Fibroblast of the conjunctiva (primary cell): ENCODE data around the gene MBTPS1.

Experiments used
- DNase-seq: peaks from one replicate; pipeline ENCODE4 v3.0.0-alpha.2; 2010; ENCODE audit warnings: low read depth

Gene MBTPS1

DNA sequence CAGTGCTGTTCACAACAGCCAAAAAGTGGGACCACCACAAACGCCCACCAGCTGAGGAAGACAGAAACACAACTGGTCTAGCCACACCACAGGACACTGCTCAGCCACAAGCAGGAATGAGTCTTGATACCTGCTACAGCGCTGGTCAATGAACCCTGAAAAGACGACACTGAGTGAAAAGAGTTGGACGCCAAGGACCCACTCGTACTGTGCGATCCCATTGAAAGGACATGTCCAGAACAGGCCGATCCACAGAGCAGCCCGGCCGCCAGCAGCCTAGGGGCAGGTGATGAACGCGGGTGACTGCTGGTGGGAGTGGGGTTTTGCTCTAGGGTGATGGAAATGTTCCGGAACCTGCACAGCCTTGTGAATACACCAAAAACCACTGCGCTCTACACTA lies 63.5 kb downstream of the MBTPS1 start:
- DNase-seq: no peak

DNA sequence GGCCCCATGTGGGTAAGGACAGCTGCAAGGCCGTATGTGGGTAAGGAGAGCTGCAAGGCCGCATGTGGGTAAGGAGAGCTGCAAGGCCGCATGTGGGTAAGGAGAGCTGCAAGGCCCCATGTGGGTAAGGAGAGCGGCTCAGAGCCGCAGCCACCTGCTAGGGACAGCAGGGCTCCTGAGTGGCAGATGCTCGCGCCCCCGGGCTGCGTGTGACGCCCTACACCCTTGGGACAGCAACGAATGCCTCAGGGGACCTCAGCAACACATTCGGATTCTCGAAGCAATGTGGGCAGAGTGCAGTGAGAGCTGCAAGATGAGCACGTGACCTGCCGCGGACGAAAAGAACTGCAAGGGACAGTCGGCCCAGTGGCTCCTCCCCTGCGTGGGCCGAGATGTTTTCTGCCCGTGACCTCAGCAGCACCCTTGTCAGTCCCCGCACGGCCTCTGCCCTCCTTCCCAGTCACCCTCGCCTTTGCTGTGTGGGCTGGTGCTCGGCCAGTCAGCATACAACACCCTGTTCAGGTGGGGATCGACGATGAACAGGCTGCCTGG lies 64.6 kb downstream of the MBTPS1 start:
- DNase-seq: no peak

DNA sequence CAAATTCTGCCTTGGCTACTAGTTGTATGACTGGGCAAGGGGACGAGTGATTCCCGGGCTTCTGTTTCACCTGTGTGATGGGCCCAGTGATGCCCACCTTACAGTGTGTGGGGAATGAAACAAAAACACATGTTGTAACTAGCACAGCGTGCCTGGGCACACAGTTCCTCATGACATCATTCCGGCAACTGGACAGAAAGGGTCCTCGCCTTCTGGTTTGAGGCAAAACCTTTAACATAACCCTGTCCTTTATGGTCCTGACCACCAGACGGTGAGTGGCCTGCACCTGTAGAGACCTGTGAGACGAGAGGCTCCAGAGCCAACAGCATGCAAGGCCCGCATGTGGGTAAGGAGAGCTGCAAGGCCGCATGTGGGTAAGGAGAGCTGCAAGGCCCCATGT lies 66.4 kb downstream of the MBTPS1 start:
- no peak for DNase-seq

DNA sequence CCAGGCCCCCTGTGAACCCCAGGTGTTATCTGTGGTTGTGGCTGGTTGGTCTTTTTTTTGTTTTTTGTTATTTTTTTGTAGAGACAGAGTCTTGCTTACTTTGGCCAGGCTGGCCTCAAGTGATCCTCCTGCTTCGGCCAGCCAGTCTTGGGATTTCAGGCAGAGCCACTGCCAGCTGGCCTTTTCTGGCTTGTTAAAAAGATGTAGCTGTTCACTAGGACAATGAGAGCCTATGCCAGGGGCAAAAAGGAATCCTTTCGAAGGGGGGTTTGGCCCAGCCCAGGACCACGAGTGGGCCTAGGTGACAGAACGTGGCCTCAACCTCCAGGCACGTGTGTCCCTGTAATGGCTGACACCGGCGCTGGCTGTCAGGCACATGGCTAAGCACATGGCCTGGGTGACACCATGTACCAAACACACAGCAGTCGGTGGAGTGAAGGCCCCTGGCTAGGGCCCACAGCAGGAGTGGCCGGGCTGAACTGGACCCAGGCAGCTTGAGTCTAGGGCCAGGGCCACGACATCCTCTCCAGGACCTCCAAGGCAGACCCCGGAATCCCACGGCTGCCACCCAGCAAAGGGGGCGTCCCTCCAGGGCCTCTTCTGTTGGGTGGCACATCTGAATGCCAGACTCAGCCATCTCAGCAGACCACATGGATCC lies 67.2 kb downstream of the MBTPS1 start:
- no peak for DNase-seq

DNA sequence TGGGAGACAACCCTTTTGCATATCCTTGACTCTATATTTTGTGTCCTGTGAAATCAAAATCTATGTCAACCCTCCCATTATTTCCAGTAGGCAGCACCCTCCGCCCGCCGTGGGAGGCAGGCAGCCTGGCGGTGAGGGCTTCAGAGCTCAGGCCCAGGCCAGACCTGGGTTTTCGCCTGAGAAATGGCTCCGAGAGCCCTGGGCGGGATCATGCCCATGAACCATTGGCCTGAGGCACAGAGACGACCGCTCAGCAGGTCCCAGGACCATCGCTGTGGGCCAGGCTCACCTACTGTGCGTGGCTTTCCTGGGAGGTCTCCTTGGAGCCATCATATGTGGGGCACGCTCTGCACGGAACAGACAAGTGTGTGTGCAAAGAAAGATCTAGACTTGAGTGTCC lies 67.9 kb downstream of the MBTPS1 start:
- no peak for DNase-seq

DNA sequence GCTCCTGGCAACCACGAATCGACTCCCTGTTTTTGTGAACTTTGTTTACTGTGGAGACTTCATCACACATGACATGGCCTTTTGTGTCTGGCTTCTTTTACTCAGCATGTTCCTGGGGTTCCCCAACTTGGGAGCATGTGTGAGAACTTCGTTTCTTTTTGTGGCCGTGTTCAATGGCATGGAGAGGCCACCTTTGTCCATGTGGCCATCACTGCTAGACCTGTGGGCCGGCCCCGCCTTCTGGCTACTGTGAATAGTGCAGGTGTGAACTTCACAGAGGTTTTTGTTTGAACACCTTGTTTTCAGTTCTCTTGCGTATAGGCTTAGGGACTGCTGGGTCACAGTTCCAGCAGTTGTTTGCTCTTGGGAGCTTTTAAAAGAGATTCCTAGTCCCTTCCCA lies 68.5 kb downstream of the MBTPS1 start:
- DNase-seq: no peak

DNA sequence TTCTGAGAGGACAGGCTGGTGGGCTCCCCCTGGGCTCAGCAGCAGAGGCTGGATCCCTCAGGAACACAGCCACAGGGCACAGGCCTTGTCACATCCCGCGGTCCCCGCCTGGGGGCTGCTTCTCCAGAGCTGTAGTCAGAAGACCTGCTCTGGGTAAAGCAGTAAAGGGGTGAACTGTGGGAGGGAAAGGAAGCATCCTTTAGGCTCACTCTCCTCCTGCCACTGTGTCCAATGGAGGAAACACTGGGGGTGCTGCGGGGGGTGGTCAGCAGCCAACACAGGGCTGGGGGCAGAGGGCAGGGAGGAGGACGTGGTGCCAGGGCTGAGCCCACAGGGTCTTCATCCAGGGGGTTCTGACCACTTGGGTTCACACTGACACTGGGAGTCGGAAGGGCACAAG lies 69.1 kb downstream of the MBTPS1 start:
- no peak for DNase-seq

DNA sequence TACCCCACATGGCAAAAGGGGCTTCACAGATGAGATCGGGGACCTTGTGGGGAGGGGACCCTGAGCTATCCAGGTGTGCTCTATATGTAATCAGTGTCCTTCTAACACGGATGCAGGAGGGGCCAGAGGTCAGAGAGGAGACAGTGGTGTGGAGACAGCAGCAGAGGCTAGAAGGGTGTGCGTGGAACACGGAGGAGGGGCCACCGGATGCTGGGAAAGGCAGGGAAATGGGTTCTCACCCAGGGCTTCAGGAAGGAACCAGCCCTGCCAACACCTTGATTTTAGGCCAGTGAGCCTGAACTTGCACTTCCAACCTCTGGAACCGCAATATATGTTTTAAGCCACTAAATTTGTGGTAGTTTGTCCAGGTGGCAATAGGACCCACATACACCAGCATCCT lies 69.5 kb downstream of the MBTPS1 start:
- DNase-seq: no peak

DNA sequence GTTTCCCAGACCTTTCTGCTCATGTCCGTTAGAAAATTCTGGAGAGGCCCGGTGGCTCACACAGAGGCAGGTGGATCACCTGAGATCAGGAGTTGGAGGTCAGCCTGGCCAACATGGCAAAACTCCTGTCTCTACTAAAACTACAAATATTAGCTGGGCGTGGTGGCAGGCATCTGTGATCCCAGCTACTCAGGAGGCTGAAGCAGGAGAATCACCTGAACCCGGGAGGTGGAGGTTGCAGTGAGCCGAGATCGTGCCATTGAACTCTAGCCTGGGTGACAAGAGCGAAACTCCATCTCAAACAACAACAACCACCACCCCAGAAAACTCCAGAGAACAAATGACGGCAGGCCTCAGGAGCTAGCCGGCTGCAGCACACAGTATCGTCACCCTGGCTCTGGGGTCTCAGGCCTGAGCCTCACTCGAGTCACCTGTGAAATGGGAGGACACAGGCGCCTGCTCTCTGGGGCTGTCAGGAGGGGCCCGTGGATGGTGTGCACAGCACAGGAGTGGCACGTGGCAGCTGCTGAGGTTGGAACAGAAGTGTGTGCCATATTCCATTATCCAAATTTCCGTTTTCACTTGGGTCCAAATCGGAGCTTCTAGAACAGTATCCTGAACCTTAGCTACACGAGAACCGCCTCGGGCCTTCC lies 70.8 kb downstream of the MBTPS1 start:
- DNase-seq: no peak

DNA sequence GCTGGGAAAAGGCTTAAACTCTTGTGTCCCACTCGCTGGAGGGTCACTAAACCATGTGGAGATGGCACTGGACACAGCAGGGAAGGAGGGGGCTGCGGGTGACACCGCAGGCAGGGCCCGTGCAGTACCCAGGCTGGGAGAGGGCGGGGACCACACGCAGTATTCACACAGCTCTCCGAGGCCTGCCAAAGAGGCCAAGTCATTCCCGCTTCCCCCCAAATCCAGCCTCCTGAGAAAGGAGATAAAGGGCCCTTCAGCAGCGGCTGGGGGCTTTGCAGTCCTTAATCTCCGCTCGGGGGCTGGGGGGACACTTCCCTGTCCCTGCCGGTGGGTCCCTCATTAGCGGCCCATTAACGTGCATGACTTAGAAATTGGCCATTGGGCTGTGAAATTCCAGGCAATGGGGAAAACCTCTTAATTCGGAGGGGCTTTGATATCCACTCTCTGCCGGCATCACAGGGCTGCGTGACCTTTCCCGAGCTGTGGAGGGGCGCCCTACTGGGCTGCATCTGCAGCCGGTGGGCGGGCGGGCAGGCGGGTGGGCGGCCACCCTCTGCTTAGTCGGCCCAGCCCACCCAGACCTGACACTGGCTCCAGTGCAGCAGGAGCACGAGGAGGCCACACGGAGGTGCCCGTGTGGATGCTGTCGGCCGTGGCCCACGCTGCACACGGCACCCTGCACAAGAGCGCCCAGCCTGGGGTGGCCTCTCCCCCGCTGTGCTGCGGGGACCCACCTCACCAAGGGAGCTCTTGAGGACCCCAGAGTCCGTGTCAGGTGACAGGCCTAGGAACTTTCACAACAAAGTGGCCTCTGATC lies 71.5 kb downstream of the MBTPS1 start:
- DNase-seq: no peak

DNA sequence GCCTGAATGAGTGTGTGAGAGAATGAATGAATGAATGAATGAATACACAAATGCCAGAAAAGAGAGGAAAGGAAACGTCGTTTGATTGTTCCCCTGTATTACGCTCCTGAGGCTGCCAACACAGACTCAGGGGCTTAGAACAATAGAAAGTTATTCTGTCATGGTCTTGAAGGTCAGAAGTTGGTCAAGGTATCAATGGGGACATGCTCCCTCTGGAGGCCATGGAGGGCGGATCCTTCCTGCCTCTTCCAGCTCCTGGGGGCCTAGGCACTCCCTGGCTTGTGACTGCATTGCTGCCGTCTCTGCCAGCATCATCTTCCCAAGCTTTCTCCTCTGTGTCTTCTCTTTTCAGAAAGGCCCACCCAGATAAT lies 72.6 kb downstream of the MBTPS1 start:
- DNase-seq: peak; percentile 18

DNA sequence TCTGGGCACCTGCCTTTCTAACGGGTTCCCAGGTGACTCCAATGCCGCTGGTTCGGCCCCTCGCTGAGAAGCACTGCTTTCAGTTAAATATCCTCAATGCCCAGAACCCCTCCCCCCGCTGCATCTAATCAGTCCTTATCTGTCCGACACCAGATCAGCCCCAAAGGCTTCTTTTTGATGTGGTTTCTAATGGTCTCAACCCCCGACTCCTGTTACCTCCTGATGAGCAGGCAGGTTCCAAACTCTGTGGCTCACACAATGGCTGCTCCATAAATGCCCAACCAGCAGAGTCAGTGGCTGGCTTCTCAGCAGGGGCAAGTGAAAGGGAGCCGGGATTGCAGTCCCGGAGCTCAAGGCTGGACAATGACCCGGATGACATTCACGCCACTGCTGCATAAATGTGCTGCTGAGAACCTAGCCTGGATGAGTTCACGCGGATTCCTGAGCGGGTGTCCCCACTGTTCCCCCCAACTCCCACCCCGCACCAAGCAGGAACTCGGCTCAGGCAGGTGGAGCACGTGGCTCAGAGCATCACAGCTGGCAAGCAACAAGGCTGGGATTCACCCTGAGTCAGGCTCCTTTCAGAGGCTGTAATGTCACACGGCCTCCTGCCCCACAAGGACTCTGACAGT lies 73.1 kb downstream of the MBTPS1 start:
- no peak for DNase-seq

DNA sequence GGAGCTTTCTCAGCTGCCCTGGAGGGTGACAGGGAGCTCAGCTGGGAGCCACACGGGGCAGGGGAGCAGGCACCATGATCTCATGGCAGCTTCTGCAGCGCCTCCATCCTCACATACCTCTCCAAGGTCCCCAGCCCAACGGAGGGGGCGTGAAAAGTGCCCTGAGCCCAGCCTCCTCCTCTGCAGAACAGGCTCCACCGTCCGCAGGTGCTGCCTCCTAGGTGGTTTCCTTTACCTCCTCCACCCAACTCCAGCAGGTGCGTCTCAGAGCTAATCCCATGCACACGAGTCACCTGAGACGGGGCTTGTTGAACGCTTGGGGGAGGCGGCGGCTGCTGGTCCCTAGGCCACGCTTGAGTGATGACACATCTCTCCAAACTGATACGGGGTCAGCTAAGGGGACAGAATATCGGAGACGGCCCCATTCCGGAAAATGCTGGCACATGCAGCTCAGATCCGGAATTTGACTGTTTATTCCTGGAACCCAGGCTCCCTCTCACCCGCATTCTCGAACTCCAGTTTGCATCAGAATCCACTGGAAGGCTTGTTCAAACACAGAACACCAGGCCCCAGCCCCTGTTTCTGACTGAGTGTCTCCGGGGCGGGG lies 73.8 kb downstream of the MBTPS1 start:
- no peak for DNase-seq

DNA sequence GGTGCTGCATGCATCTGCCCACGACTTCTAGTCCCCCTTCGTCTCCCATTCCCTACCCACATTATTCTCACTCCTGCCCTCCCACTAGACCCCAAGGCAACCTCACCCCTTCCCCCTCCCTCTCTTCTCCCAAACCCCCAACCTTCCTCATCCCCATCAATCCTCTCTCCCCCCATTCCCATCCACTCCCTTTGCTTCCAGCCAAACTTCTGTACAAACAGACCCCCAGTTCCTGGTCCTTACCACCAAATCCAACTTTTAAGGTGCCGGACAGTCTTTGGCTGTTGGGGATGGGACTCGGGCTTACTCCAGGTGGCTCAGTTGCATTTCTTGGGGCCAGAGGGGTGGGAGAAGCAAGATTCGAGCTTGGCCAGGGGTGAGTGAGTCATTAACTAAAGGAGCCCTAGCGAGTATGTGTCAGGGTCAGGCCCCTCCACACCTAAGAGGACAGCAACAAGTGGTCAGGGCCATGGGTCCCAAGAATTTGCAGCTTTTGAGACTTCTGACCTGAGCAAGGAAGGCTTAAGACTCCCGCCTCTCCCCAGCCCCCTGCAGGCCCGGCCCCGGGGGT lies 74.3 kb downstream of the MBTPS1 start, which contains the start of gene SLC38A8:
SLC38A8 (minus strand) TSS at position 488 of the 571 bp plus-strand sequence. CDS start 638 bp downstream, outside the sequence.
- DNase-seq: no peak

DNA sequence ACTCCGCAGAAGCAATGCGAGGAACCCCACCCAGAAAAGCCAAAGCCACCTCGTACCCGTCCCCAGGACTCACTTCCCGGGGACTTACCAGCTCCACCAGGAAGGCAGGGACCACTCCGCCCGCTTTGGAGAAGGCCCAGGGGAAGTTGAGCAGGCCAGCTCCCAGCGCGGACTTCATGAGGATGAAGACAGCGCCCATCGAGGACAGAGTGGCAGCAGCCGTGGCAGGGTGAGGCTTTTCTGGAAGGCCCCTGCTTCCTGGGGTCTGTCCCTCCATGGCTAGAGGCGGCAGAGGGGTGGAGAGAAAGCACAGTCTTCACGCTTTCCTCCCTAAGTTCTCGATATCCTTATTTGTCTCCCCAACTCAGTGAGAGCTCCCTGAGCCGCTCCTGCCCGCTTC lies 74.9 kb downstream of the MBTPS1 start:
- no peak for DNase-seq

DNA sequence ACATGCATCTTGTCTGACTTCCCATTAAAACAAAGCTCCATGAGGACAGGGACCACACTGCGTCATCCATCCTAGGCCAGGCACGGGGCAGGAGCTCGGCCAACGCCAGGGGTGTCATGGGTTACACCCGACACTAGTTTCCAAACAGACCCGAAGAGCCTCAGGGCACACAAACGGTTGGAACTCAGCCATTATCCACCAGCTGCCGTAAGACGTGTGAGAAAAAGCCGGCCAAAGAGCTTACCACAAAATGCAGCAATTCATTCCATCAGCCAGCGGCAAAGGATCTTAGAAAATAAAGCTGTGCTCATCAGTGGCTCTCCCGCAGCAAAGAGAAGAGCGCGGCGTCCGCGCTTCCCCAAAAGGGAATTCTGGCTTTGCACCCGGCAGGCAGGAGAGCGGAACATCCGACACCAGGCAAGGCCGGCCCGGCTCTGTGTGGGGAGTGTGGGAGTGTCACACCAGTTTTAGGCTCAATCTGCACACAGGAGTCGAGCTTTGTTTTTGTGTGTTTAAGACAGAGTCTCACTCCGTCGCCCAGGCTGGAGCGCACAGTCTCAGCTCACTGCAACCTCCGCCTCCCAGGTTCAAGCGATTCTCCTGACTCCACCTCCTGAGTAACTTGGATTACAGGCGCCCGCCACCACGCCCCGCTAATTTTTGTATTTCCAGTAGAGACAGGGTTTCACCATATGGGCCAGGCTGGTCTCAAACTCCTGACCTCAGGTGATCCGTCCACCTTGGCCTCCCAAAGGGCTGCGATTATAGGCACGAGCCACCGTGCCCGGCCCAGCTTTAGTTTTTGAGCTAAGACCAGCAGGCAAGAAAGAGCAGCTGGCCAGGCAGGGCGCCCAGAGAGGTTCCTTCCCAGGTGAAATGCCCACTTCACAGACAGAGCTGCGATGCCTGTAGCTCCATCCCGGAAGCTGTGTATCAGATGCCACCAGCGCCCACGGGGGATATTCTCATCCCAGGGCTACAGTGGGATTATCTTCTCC lies 75.6 kb downstream of the MBTPS1 start:
- DNase-seq: peak; percentile 78

DNA sequence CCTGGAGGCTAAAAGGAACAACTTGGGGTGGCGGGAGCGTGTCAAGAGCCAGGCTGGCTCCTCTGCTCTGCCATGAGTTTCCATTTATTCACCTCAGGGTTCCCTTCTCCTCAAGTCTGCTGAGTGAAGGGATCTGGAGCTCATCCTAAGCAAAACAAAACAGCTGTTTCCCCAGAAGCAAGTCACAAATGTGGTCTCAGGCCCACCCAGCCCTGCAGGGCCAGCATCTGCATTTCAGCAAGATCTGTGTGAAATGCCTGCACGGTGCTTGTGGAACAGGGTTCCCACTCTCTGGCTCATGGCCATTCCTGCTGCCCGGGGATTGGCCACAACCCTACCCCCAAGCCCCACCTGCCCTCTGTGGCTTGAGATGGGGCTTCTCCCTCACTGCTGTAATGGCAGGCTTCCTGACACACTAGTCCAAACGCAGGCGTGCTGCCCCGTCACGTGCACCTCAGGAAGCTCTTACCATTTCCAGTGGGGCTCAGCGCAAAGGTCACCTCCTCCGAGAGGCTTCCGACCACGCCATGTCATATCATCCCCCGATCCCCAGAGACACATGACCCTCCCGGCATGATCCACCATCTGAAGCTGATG lies 76.4 kb downstream of the MBTPS1 start:
- DNase-seq: no peak

DNA sequence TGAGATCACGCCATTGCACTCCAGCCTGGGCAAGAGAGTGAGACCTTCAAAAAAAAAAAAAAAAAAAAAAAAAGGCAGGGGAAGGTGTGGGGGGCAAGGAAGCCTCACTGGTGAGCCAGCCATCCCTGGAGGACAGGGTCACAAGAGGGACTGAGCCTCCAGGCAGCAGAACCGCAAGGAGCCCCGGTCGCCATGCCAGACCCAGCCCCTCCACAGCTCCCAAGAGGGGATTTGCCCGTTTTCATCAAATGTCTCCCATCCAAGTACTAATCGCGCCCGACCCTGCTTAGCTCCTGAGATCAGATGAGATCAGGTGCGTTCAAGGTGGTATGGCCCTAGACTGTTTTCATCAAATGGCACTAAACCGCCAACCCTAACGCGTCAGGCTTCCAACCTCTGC lies 77.0 kb downstream of the MBTPS1 start:
- no peak for DNase-seq

DNA sequence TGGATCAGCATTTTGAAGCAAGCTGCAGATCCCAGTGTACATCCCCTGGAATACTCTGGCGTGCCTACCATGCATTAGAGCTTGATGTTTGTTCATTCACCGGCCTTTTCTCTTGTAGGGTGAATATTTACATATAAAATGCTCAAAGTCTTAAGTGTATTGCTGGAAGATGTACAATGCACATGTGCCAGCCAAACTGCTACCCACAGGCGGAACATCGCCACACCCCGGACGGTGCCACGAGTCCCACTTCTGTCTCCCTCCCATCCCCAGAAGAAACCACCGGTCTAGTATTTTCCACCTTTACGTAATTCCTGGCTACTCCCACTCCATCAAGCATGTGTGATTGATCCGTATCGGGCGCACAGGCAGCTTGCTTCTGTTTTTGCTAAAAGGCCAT lies 78.3 kb downstream of the MBTPS1 start:
- no peak for DNase-seq

DNA sequence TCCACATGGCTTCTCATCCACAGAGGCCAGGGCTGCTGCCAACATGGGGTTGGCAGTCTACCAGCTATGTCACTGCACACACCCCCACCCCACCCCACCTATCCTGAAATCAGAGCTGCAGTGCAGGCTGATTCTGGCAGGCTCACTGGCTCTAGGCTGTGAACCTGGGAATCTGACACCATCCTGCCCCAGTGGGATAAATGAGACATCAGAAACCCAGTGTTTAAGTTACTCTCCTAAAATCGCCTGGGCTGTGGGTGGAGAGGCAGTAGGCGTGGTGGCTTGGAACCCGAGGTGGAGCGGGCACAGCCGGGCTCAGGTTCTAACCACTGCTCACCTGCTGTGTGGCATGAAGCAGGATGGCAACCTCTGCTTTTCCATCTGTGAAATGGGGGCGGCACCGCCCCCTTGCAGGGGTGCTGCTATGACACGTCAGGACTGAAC lies 79.7 kb downstream of the MBTPS1 start:
- no peak for DNase-seq
